ENCODE measurements around the gene FRMD4A.

DNA sequence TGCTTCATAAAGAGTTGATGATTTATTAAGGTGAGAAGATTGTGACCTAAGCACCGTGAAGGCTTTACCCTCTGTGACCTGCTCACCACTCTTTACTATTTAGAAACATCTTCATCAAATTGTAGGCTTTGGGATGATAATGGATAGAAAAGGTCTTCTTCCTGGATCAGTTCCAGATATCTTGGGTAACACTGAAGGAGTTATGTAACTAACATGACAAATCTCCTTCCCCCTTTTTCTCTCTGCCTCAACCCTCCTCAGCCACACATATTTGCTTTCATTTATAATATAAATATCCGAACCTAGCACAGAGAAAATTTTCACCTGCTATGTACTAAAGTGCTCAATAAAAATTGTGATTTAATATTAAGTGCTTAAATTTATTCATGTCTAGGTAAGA is 151.5 kb downstream of the FRMD4A start:
- TF ChIP-seq CTCF (IDR thresholded peaks at IDR 0.05) (no peak), POLR2A (IDR thresholded peaks at IDR 0.05) (no peak)
